SIG-M5 (cell line): ENCODE data around the gene HOXA13.

Experiments
- DNase-seq: peaks from one replicate; lab custom pipeline; 2025; lab: John Stamatoyannopoulos, UW

The HOXA13 gene

GRCh38 chr7:27181795-27182275 is 18.1 kb downstream of the HOXA13 start:
- no peak for DNase-seq

- no peak for DNase-seq
Measured at GRCh38 chr7:27180431-27181420, 19.2 kb downstream of the HOXA13 start.

- no peak for DNase-seq
Measured at GRCh38 chr7:27179503-27180430, 20.1 kb downstream of the HOXA13 start.

- no peak for DNase-seq
Measured at GRCh38 chr7:27179030-27179429, 20.9 kb downstream of the HOXA13 start.

- DNase-seq = no peak
Measured at GRCh38 chr7:27178366-27178765, 21.5 kb downstream of the HOXA13 start.

- no peak for DNase-seq
Measured at GRCh38 chr7:27177795-27178320, 22.0 kb downstream of the HOXA13 start.

- no peak for DNase-seq
Measured at GRCh38 chr7:27176962-27177794, 22.7 kb downstream of the HOXA13 start.

GRCh38 chr7:27176524-27176845 is 23.4 kb downstream of the HOXA13 start:
- no peak for DNase-seq

- no peak for DNase-seq
Measured at GRCh38 chr7:27175626-27176523, 24.0 kb downstream of the HOXA13 start.

GRCh38 chr7:27174874-27175625 is 24.8 kb downstream of the HOXA13 start:
- DNase-seq = no peak

GRCh38 chr7:27173956-27174873 is 25.7 kb downstream of the HOXA13 start, which contains the start of gene HOXA10:
HOXA10 (minus strand) TSS chr7:27174320; CDS start chr7:27174306, 14 bp downstream.
- DNase-seq = no peak

GRCh38 chr7:27173511-27173955 is 26.4 kb downstream of the HOXA13 start:
- no peak for DNase-seq

GRCh38 chr7:27172823-27173510 is 26.9 kb downstream of the HOXA13 start:
- no peak for DNase-seq

GRCh38 chr7:27172315-27172774 is 27.5 kb downstream of the HOXA13 start:
- no peak for DNase-seq

- DNase-seq = no peak
Measured at GRCh38 chr7:27171637-27172314, 28.1 kb downstream of the HOXA13 start.

- no peak for DNase-seq
Measured at GRCh38 chr7:27171325-27171636, 28.6 kb downstream of the HOXA13 start.
